ENCODE data around the gene SCIMP.
"Not testable (repeated sequence)": the region's sequence is repeated elsewhere in the genome, so short reads cannot be mapped to it uniquely, and the experiment has no call there.

SCIMP gene

DNA sequence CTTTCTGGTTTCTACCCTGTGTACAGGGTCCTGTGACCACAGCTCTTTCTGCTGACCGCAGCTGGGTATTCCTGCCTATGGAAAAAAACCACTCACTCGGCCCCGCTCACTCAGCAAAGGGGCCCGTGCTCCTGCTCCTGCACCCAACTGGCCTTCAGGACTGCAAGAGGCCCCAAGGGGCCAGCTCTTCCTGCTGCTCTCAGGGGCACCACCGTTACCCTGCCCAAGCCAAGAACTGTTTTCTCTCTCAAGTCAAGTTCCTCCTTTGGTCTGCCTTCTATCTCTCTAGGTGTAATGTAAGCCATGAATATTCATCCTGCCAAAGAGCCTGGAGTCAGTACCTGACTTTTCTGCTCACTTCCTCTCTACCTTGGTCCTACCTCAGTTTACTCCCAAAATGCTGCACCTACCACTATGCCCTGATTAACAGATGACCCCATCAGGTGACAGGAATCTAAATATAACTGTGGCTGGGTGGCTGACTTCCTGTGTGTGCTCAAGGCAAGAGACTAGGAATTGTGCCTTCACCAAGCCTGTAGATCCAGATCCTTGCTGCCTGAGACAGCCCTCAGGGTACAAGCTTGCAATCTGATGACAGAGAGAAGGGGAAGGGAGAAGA lies 20.4 kb upstream of the SCIMP start:
- TF ChIP-seq, protein P1, sequence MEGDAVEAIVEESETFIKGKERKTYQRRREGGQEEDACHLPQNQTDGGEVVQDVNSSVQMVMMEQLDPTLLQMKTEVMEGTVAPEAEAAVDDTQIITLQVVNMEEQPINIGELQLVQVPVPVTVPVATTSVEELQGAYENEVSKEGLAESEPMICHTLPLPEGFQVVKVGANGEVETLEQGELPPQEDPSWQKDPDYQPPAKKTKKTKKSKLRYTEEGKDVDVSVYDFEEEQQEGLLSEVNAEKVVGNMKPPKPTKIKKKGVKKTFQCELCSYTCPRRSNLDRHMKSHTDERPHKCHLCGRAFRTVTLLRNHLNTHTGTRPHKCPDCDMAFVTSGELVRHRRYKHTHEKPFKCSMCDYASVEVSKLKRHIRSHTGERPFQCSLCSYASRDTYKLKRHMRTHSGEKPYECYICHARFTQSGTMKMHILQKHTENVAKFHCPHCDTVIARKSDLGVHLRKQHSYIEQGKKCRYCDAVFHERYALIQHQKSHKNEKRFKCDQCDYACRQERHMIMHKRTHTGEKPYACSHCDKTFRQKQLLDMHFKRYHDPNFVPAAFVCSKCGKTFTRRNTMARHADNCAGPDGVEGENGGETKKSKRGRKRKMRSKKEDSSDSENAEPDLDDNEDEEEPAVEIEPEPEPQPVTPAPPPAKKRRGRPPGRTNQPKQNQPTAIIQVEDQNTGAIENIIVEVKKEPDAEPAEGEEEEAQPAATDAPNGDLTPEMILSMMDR (IDR thresholded peaks at IDR 0.05; ENCODE audit: low read depth, low read length, missing control alignments): no peak
- no peak for DNase-seq (ENCODE audit: low read depth)
- no peak overlapping the region for H3K4me3 ChIP-seq (ENCODE audit: low read depth, low read length)

DNA sequence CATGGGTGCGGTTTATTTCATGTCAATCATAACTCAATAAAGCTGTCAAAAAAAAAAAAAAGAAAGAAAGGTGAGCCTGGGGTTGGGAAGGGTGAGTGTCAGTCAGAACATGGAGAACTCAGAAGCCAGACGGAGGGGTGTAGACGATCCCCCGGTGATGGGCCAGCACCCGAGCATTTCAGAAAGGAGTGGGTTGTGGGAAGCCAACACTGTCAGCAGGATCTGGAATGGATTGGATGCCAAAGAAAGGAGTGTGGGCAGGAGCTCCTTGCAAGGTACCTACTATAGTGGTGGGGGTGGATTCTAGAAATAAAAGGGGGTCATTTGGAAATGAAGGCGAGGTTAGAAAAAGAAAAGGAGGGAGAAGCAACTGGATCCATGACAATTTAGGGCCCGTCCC lies 19.8 kb upstream of the SCIMP start:
- DNase-seq (ENCODE audit: low read depth): no peak
- TF ChIP-seq, protein P1 (IDR thresholded peaks at IDR 0.05; ENCODE audit: low read depth, low read length, missing control alignments): no peak
- H3K4me3 ChIP-seq (ENCODE audit: low read depth, low read length): no peak overlapping the region

DNA sequence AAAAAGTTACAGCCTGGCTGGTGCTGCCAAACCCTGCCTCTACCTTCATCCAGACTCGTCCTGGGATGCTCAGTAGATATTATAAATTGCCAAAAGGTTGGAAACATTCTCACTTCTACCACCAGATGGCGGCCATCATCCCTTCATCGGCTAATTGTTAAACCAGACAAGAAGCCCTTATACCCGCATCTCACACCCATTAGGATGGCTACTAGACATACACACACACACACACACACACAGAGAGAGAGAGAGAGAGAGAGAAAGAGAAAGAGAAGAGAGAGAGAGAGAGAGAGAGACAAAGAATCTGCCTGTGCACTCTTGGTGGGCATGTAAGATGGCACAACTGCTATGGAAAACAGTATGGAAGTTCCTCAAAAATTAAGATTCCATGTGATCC lies 15.0 kb upstream of the SCIMP start:
- TF ChIP-seq, protein P1 (IDR thresholded peaks at IDR 0.05; ENCODE audit: low read depth, low read length, missing control alignments): peak; percentile 68
- DNase-seq (ENCODE audit: low read depth): no peak
- no peak overlapping the region for H3K4me3 ChIP-seq (ENCODE audit: low read depth, low read length)

DNA sequence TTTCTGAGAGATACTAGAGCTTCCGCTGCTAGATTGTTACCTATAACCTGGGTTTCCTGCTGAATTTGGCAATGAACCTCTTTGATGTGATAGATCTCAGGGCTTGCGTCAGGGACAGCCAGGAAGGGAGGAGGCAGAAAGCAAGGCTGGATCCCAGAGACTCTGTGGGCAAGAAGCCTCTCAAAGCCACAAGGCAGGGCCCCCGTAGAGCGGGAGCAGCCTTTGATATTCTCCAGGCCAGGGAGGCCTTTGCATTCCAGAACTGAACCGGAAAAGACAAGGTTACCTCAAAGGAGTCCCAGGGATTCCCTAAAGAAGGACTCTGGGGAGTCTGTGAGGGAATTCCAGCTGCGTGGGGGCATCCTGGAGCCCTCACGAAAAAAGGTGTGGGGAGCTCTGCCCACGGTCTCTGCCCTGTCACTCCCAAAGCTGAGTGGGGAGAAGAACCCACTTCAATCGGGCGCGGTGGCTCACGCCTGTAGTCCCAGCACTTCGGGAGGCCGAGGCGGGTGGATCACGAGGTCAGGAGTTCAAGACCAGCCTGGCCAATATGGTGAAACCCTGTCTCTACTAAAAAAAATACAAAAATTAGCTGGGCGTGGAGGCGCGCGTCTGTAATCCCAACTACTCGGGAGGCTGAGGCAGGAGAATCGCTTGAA lies 14.3 kb upstream of the SCIMP start:
- no peak overlapping the region for H3K4me3 ChIP-seq (ENCODE audit: low read depth, low read length)
- DNase-seq (ENCODE audit: low read depth): no peak
- TF ChIP-seq, protein P1 (IDR thresholded peaks at IDR 0.05; ENCODE audit: low read depth, low read length, missing control alignments): no peak

DNA sequence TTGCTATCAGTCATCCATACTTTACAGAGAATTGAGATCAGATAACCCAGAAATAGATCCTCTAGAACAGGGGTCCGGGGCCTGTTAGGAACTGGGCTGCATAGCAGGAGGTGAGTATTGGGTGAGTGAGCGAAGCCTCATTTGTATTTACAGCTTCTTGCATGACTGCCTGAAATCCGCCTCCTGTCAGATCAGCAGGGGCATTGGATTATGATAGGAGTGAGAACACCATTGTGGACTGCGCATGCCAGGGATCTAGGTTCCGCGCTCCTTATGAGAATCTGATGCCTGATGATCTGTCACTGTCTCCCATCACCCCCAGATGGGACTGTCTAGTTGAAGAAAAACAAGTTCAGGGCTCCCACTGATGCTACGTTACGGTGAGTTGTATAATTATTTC lies 13.0 kb upstream of the SCIMP start:
- DNase-seq (ENCODE audit: low read depth): no peak
- H3K4me3 ChIP-seq (ENCODE audit: low read depth, low read length): no peak overlapping the region
- TF ChIP-seq, protein P1 (IDR thresholded peaks at IDR 0.05; ENCODE audit: low read depth, low read length, missing control alignments): no peak

DNA sequence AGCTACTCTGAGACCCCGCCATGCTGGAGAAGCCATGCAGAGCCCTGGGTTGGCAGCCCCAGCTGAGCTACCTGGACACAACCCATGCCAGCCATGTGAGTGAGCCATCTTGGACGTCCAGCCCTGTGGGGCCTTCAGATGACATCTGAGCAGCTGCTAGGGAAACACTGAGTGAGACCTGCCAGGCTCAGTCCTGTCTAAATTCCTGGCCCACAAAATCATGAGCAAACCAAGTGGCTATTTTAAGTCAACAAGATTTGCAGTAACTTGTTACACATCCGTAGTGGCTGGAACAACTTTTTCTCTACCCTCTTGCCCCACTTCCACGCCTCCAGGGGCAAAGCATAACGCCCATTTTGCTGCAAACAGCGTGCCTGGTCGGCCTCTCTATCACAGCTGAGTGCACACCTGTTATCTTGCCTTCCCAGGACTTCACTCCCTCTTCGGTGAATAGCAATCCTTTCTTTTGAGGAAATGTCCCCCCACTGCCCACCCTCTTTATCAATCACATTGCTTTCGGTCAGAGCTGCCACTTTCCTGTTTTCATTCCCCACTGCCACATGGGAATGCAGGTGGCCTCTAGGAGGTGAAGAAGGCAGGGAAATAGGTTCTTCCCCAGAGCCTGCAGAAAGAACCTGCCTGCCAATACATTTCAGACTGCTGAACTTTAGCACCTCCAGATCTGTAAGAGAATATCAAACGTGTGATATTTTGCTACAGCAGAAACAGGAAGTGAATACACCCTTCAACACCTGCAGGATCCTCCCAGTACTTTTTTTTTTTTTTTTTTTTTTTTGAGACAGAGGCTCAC lies 7.4 kb upstream of the SCIMP start:
- no peak overlapping the region for H3K4me3 ChIP-seq (ENCODE audit: low read depth, low read length)
- peak; percentile 66 for DNase-seq (ENCODE audit: low read depth)

DNA sequence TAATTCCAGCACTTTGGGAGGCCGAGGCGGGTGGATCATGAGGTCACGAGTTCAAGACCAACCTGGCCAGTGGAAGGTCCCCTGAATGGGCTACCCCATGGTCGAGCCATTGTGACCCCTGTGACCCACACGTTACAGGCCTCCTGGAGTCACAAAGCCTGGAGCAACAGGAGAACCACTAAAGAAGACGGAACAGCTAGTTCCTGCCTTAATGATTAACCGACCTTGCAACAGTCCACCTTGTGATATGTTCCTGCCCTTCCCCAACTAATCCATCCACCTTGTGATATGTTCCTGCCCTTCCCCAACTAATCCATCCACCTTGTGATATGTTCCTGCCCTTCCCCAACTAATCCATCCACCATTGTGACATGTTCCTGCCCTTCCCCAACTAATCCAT lies 5.1 kb upstream of the SCIMP start:
- DNase-seq (ENCODE audit: low read depth); H3K4me3 ChIP-seq (ENCODE audit: low read depth, low read length): not testable (repeated sequence)

More for the DNA sequence above, 7.4 kb upstream of the SCIMP start:
- TF ChIP-seq, protein P1 (IDR thresholded peaks at IDR 0.05; ENCODE audit: low read depth, low read length, missing control alignments): no peak

Data from GM12864 (cell line).